ENCODE data around the gene SLC26A2.

The SLC26A2 gene

DNA sequence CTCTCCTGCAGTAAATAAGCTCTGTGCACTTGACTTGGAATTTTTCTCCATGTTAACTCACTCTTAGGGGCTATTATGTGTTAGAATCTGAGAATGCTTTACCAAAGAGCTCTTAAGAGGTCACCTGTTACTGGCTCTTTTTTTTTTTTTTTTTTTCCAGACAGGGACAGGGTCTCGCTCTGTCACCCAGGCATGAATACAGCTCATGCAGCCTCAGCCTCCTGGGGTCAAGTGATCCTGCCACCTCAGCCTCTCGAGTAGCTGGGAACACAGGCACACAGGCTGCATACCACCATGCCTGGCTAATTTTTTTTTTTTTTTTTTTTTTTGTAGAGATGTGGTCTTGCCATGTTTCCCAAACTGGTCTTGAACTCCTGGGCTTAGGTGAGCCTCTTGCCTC is 62.1 kb downstream of the SLC26A2 start:
- no peak overlapping the region for H3K27ac ChIP-seq (replicated peaks; ENCODE audit: low read length)
- peaks cover 26 to 98% of the 10 kb centered on the region in 2 donors for H3K36me3 ChIP-seq (replicated peaks in 1 of 2; ENCODE audit: control insufficient read depth in 2 of 2, insufficient read depth in 2 of 2, low read length in 2 of 2)
- no peaks in the 10 kb centered on the region for H3K27me3 ChIP-seq (ENCODE audit: control insufficient read depth in 3 of 3, insufficient read depth in 3 of 3, low read depth in 1 of 3, low read length in 3 of 3)
- H2BK15ac ChIP-seq (ENCODE audit: low read length) = no peak overlapping the region
- no peak overlapping the region for H2AFZ ChIP-seq (ENCODE audit: low read length)
- no CpG with 5 or more reads among the region's 2 CpGs for WGBS, 2 donors (ENCODE audit: extremely low coverage in 2 of 2, insufficient read length in 2 of 2, insufficient replicate concordance in 1 of 2)
- H3K4me3 ChIP-seq (ENCODE audit: low read length in 2 of 2) = no peak overlapping the region
- no peak overlapping the region for H3K4ac ChIP-seq (ENCODE audit: low read length)
- no peak overlapping the region for H2AK5ac ChIP-seq (ENCODE audit: low read depth, low read length)
- no peak overlapping the region for H2BK120ac ChIP-seq (ENCODE audit: low read depth, low read length)
- no peak overlapping the region for H4K91ac ChIP-seq (ENCODE audit: low read depth, low read length, poor library complexity)
- H2BK12ac ChIP-seq (ENCODE audit: low read length) = no peak overlapping the region
- no peak overlapping the region for H3K18ac ChIP-seq (ENCODE audit: low read length)
- DNase-seq (ENCODE audit: low spot score) = no peak
- no peak overlapping the region for H4K8ac ChIP-seq (ENCODE audit: low read depth, low read length)
- no peak overlapping the region for H2BK5ac ChIP-seq (ENCODE audit: low read length)
- no peaks in the 10 kb centered on the region for H3K9me3 ChIP-seq (replicated peaks in 1 of 2; ENCODE audit: control insufficient read depth in 2 of 2, insufficient read depth in 1 of 2, low read depth in 1 of 2, low read length in 2 of 2)
- no peak overlapping the region for H3K4me2 ChIP-seq (ENCODE audit: insufficient read depth, low read length, poor library complexity, severe bottlenecking)
- H3K4me1 ChIP-seq (ENCODE audit: control insufficient read depth in 2 of 2, insufficient read depth in 1 of 2, low read depth in 1 of 2, low read length in 2 of 2) = no peaks in the 10 kb centered on the region
- no peak overlapping the region for H3K23ac ChIP-seq (ENCODE audit: low read depth, low read length, poor library complexity)
- no peak overlapping the region for H3K14ac ChIP-seq (ENCODE audit: low read length)
- H3K9ac ChIP-seq (ENCODE audit: low read depth, low read length, poor library complexity) = no peak overlapping the region
- H3K79me1 ChIP-seq (ENCODE audit: low read depth, low read length) = no peaks in the 10 kb centered on the region

GRCh38 chr5:150023136-150023535 is 62.6 kb downstream of the SLC26A2 start:
- Histone ChIP-seq H2BK5ac (ENCODE audit: low read length) (no peak overlapping the region), H2AFZ (ENCODE audit: low read length) (no peak overlapping the region), H3K23ac (ENCODE audit: low read depth, low read length, poor library complexity) (no peak overlapping the region), H3K4me1 (ENCODE audit: control insufficient read depth in 2 of 2, insufficient read depth in 1 of 2, low read depth in 1 of 2, low read length in 2 of 2) (no peaks in the 10 kb centered on the region), H4K8ac (ENCODE audit: low read depth, low read length) (no peak overlapping the region), H4K91ac (ENCODE audit: low read depth, low read length, poor library complexity) (no peak overlapping the region), H3K4me2 (ENCODE audit: insufficient read depth, low read length, poor library complexity, severe bottlenecking) (no peak overlapping the region), H3K4me3 (ENCODE audit: low read length in 2 of 2) (no peak overlapping the region), H3K4ac (ENCODE audit: low read length) (no peak overlapping the region), H3K36me3 (replicated peaks in 1 of 2; ENCODE audit: control insufficient read depth in 2 of 2, insufficient read depth in 2 of 2, low read length in 2 of 2) (peaks cover 28 to 99% of the 10 kb centered on the region in 2 donors), H3K27ac (replicated peaks; ENCODE audit: low read length) (no peak overlapping the region), H2AK5ac (ENCODE audit: low read depth, low read length) (no peak overlapping the region), H3K9ac (ENCODE audit: low read depth, low read length, poor library complexity) (no peak overlapping the region), H2BK12ac (ENCODE audit: low read length) (no peak overlapping the region), H2BK15ac (ENCODE audit: low read length) (no peak overlapping the region), H3K79me1 (ENCODE audit: low read depth, low read length) (no peaks in the 10 kb centered on the region), H3K9me3 (replicated peaks in 1 of 2; ENCODE audit: control insufficient read depth in 2 of 2, insufficient read depth in 1 of 2, low read depth in 1 of 2, low read length in 2 of 2) (no peaks in the 10 kb centered on the region), H3K14ac (ENCODE audit: low read length) (no peak overlapping the region), H2BK120ac (ENCODE audit: low read depth, low read length) (no peak overlapping the region), H3K27me3 (ENCODE audit: control insufficient read depth in 3 of 3, insufficient read depth in 3 of 3, low read depth in 1 of 3, low read length in 3 of 3) (no peaks in the 10 kb centered on the region), H3K18ac (ENCODE audit: low read length) (no peak overlapping the region)
- no peak for DNase-seq (ENCODE audit: low spot score)
- WGBS, 2 donors (ENCODE audit: extremely low coverage in 2 of 2, insufficient read length in 2 of 2, insufficient replicate concordance in 1 of 2) = no CpG with 5 or more reads among the region's 1 CpG

DNA sequence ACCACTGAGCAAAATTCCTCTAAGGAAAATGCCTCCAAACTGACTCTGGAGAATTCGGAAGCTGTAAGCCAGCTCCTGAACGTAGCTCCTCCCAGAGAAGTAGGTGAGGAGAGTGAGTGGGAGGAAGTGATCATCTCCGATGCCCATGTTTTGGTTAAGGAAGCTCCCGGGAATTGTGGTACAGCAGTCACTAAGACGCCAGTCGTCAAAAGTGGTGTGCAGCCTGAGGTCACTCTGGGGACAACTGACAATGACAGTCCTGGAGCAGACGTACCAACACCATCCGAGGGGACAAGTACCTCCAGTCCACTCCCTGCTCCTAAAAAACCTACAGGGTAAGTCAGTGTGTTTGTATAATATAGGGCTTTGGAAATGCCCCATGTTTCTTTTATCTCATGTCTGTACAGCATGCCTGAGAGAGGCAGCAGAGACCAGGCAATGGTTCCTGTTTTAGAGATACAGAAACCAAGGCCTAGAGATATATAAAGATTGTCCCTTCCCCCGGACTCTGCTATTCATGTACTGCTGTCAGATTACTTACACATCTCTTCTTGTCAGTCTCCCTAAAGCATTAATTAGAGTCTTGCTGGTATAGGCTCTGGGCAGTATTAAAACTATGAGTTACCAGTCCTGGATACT is 63.9 kb downstream of the SLC26A2 start:
- Histone ChIP-seq H4K91ac (ENCODE audit: low read depth, low read length, poor library complexity) (no peak overlapping the region), H3K9ac (ENCODE audit: low read depth, low read length, poor library complexity) (no peak overlapping the region), H3K27me3 (ENCODE audit: control insufficient read depth in 3 of 3, insufficient read depth in 3 of 3, low read depth in 1 of 3, low read length in 3 of 3) (no peaks in the 10 kb centered on the region), H3K14ac (ENCODE audit: low read length) (no peak overlapping the region), H3K18ac (ENCODE audit: low read length) (no peak overlapping the region), H2AK5ac (ENCODE audit: low read depth, low read length) (no peak overlapping the region), H3K36me3 (replicated peaks in 1 of 2; ENCODE audit: control insufficient read depth in 2 of 2, insufficient read depth in 2 of 2, low read length in 2 of 2) (peaks cover 23 to 95% of the 10 kb centered on the region in 2 donors), H2AFZ (ENCODE audit: low read length) (no peak overlapping the region), H2BK120ac (ENCODE audit: low read depth, low read length) (no peak overlapping the region), H2BK12ac (ENCODE audit: low read length) (no peak overlapping the region), H3K4me2 (ENCODE audit: insufficient read depth, low read length, poor library complexity, severe bottlenecking) (no peak overlapping the region), H3K79me1 (ENCODE audit: low read depth, low read length) (no peaks in the 10 kb centered on the region), H3K4ac (ENCODE audit: low read length) (no peak overlapping the region), H3K27ac (replicated peaks; ENCODE audit: low read length) (no peak overlapping the region), H3K4me1 (ENCODE audit: control insufficient read depth in 2 of 2, insufficient read depth in 1 of 2, low read depth in 1 of 2, low read length in 2 of 2) (no peaks in the 10 kb centered on the region), H3K23ac (ENCODE audit: low read depth, low read length, poor library complexity) (no peak overlapping the region), H2BK15ac (ENCODE audit: low read length) (no peak overlapping the region), H3K4me3 (ENCODE audit: low read length in 2 of 2) (no peak overlapping the region), H2BK5ac (ENCODE audit: low read length) (no peak overlapping the region), H4K8ac (ENCODE audit: low read depth, low read length) (no peak overlapping the region), H3K9me3 (replicated peaks in 1 of 2; ENCODE audit: control insufficient read depth in 2 of 2, insufficient read depth in 1 of 2, low read depth in 1 of 2, low read length in 2 of 2) (no peaks in the 10 kb centered on the region)
- DNase-seq (ENCODE audit: low spot score) = no peak
- no CpG with 5 or more reads among the region's 9 CpGs for WGBS, 2 donors (ENCODE audit: extremely low coverage in 2 of 2, insufficient read length in 2 of 2, insufficient replicate concordance in 1 of 2)

DNA sequence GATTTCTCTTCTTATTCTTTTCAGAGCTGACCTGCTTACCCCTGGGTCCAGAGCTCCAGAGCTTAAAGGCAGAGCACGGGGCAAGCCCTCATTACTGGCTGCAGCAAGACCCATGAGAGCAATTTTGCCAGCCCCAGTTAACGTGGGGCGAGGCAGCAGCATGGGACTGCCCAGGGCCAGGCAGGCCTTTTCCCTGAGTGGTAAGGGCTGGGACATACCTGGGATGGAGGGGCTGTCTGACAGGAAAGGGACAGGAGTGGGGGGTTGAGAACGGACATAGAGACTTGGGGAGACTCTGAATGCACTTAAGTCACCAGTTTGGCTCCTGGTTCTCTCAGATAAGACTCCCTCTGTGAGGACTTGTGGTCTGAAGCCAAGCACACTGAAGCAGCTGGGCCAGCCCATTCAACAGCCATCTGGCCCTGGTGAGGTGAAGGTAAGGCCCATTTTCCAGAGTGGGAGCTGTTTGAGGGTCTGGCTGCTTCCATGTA is 66.2 kb downstream of the SLC26A2 start:
- Histone ChIP-seq H3K23ac (ENCODE audit: low read depth, low read length, poor library complexity) (no peak overlapping the region), H3K4ac (ENCODE audit: low read length) (no peak overlapping the region), H3K79me1 (ENCODE audit: low read depth, low read length) (no peaks in the 10 kb centered on the region), H2BK5ac (ENCODE audit: low read length) (no peak overlapping the region), H2BK15ac (ENCODE audit: low read length) (no peak overlapping the region), H4K8ac (ENCODE audit: low read depth, low read length) (no peak overlapping the region), H2BK120ac (ENCODE audit: low read depth, low read length) (no peak overlapping the region), H3K4me2 (ENCODE audit: insufficient read depth, low read length, poor library complexity, severe bottlenecking) (no peak overlapping the region), H2BK12ac (ENCODE audit: low read length) (no peak overlapping the region), H2AK5ac (ENCODE audit: low read depth, low read length) (no peak overlapping the region), H3K14ac (ENCODE audit: low read length) (no peak overlapping the region), H2AFZ (ENCODE audit: low read length) (no peak overlapping the region), H3K27ac (replicated peaks; ENCODE audit: low read length) (no peak overlapping the region), H3K4me3 (ENCODE audit: low read length in 2 of 2) (peak overlapping the region in 1 of 2 donors; percentile 40), H4K91ac (ENCODE audit: low read depth, low read length, poor library complexity) (no peak overlapping the region), H3K18ac (ENCODE audit: low read length) (no peak overlapping the region), H3K27me3 (ENCODE audit: control insufficient read depth in 3 of 3, insufficient read depth in 3 of 3, low read depth in 1 of 3, low read length in 3 of 3) (no peaks in the 10 kb centered on the region), H3K9me3 (replicated peaks in 1 of 2; ENCODE audit: control insufficient read depth in 2 of 2, insufficient read depth in 1 of 2, low read depth in 1 of 2, low read length in 2 of 2) (no peaks in the 10 kb centered on the region), H3K9ac (ENCODE audit: low read depth, low read length, poor library complexity) (no peak overlapping the region), H3K4me1 (ENCODE audit: control insufficient read depth in 2 of 2, insufficient read depth in 1 of 2, low read depth in 1 of 2, low read length in 2 of 2) (no peaks in the 10 kb centered on the region), H3K36me3 (replicated peaks in 1 of 2; ENCODE audit: control insufficient read depth in 2 of 2, insufficient read depth in 2 of 2, low read length in 2 of 2) (peaks cover 28 to 94% of the 10 kb centered on the region in 2 donors)
- DNase-seq (ENCODE audit: low spot score) = no peak
- no CpG with 5 or more reads among the region's 4 CpGs for WGBS, 2 donors (ENCODE audit: extremely low coverage in 2 of 2, insufficient read length in 2 of 2, insufficient replicate concordance in 1 of 2)

All from neuronal stem cell (in vitro differentiated cells).